ENCODE results near the gene USP40. TPM values are rescaled to one million over a fixed set of nuclear protein-coding genes. Genes with fewer than 3 reads are reported as not detected.

The USP40 gene
- polyA plus RNA-seq, 1 donor (not counting 4 experiments of a cell fraction or from before 2014, with no cell fraction given) = 37.3 TPM

- dilution Hi-C loops (cut with MboI; ENCODE audit: extremely low pct_ligation_motif_present, low sequenced_read_pairs) = no loop called here
- Histone ChIP-seq H3K79me2 (ENCODE audit: control insufficient read depth, insufficient read depth, low read length) (no peaks in the 10 kb centered on the region), H3K9ac (ENCODE audit: control insufficient read depth, extremely low read depth, insufficient read depth, low read length) (no peak overlapping the region), H3K36me3 (ENCODE audit: control insufficient read depth in 2 of 2, extremely low read depth in 1 of 2, insufficient read depth in 2 of 2, low read length in 2 of 2) (peaks cover 9 to 16% of the 10 kb centered on the region in 2 experiments), H3K4me2 (ENCODE audit: control insufficient read depth, extremely low read depth, insufficient read depth, low read depth, low read length) (no peak overlapping the region), H3K27ac (ENCODE audit: control insufficient read depth, insufficient read depth, low read length) (no peak overlapping the region), H4K20me1 (ENCODE audit: control insufficient read depth, extremely low read depth, insufficient read depth, low read length) (no peaks in the 10 kb centered on the region), H3K9me3 (ENCODE audit: control insufficient read depth, low read depth, low read length) (no peaks in the 10 kb centered on the region), H3K27me3 (ENCODE audit: control insufficient read depth, extremely low read depth, insufficient read depth, low read length) (no peaks in the 10 kb centered on the region), H2AFZ (ENCODE audit: control insufficient read depth, low read length) (no peak overlapping the region), H3K9me1 (ENCODE audit: control insufficient read depth, extremely low read depth, insufficient read depth, low read length) (no peaks in the 10 kb centered on the region), H3K4me1 (ENCODE audit: control insufficient read depth, extremely low read depth, insufficient read depth, low read length) (no peaks in the 10 kb centered on the region), H3K4me3 (ENCODE audit: control insufficient read depth in 2 of 3, extremely low read depth in 1 of 3, insufficient read depth in 2 of 3, low read depth in 1 of 3, low read length in 3 of 3) (no peak overlapping the region)
- no peak for DNase-seq (ENCODE audit: low read depth, low spot score)
- FAIRE-seq = no peak
- TF ChIP-seq CTCF (optimal IDR thresholded peaks at IDR 0.05 in 1 of 3, IDR thresholded peaks at IDR 0.05 in 1 of 3, conservative IDR thresholded peaks at IDR 0.05 in 1 of 3; ENCODE audit: extremely low read depth in 1 of 3, insufficient read depth in 2 of 3, low read length in 3 of 3) (no peak), EZH2 (IDR thresholded peaks at IDR 0.05; ENCODE audit: low read length) (no peak)
Observed at GRCh38 chr2:233473878-233474277, 92.7 kb downstream of the USP40 start.

- peaks cover 8 to 19% of the 10 kb centered on the region in 2 experiments for H3K36me3 ChIP-seq (ENCODE audit: control insufficient read depth in 2 of 2, extremely low read depth in 1 of 2, insufficient read depth in 2 of 2, low read length in 2 of 2)
- H3K9ac ChIP-seq (ENCODE audit: control insufficient read depth, extremely low read depth, insufficient read depth, low read length) = no peak overlapping the region
- no peaks in the 10 kb centered on the region for H3K79me2 ChIP-seq (ENCODE audit: control insufficient read depth, insufficient read depth, low read length)
- TF ChIP-seq CTCF (optimal IDR thresholded peaks at IDR 0.05 in 1 of 3, IDR thresholded peaks at IDR 0.05 in 1 of 3, conservative IDR thresholded peaks at IDR 0.05 in 1 of 3; ENCODE audit: extremely low read depth in 1 of 3, insufficient read depth in 2 of 3, low read length in 3 of 3) (no peak), EZH2 (IDR thresholded peaks at IDR 0.05; ENCODE audit: low read length) (no peak)
- DNase-seq (ENCODE audit: low read depth, low spot score) (no peak), FAIRE-seq (no peak)
- no peak overlapping the region for H2AFZ ChIP-seq (ENCODE audit: control insufficient read depth, low read length)
- no peaks in the 10 kb centered on the region for H4K20me1 ChIP-seq (ENCODE audit: control insufficient read depth, extremely low read depth, insufficient read depth, low read length)
- no peaks in the 10 kb centered on the region for H3K4me1 ChIP-seq (ENCODE audit: control insufficient read depth, extremely low read depth, insufficient read depth, low read length)
- H3K4me3 ChIP-seq (ENCODE audit: control insufficient read depth in 2 of 3, extremely low read depth in 1 of 3, insufficient read depth in 2 of 3, low read depth in 1 of 3, low read length in 3 of 3) = no peak overlapping the region
- H3K9me1 ChIP-seq (ENCODE audit: control insufficient read depth, extremely low read depth, insufficient read depth, low read length) = no peaks in the 10 kb centered on the region
- dilution Hi-C loops (cut with MboI; ENCODE audit: extremely low pct_ligation_motif_present, low sequenced_read_pairs) = no loop called here
- H3K27ac ChIP-seq (ENCODE audit: control insufficient read depth, insufficient read depth, low read length) = no peak overlapping the region
- no peaks in the 10 kb centered on the region for H3K27me3 ChIP-seq (ENCODE audit: control insufficient read depth, extremely low read depth, insufficient read depth, low read length)
- no peaks in the 10 kb centered on the region for H3K9me3 ChIP-seq (ENCODE audit: control insufficient read depth, low read depth, low read length)
- no peak overlapping the region for H3K4me2 ChIP-seq (ENCODE audit: control insufficient read depth, extremely low read depth, insufficient read depth, low read depth, low read length)
Observed at GRCh38 chr2:233473386-233473791, 93.2 kb downstream of the USP40 start.

Data from keratinocyte (primary cell).